Tibial nerve (tissue), 4 donors: ENCODE measurements around the gene SNX9. TPM values are rescaled to one million over a fixed set of nuclear protein-coding genes. Genes with fewer than 3 reads are reported as not detected.

Experiments used
- DNase-seq, 2 donors: peaks; one replicate each; pipeline ENCODE4 v3.0.0-alpha.2; 2019; ENCODE audit warnings: low spot score in 2 of 2
- H3K27ac ChIP-seq, 4 donors: fragments of 200-600 bp; sonication (generic) in 3 of 4; one replicate each; pipeline ENCODE4 v1.5.1; 2017 to 2019; ENCODE audit warnings: mild to moderate bottlenecking in 1 of 4
- H3K27me3 ChIP-seq, 2 donors: fragments of 200-600 bp; sonication (generic) in 1 of 2; one replicate each; pipeline versions ENCODE4 v1.5.1 to v1.6.0; 2017 to 2019
- H3K36me3 ChIP-seq, 3 donors: fragments of 200-600 bp; sonication (generic); one replicate each; pipeline ENCODE4 v1.5.1; 2018 to 2019
- H3K4me1 ChIP-seq, 4 donors: fragments of 200-600 bp; sonication (generic) in 3 of 4; one replicate each; pipeline ENCODE4 v1.5.1; 2017 to 2019
- H3K4me3 ChIP-seq, 4 donors: fragments of 200-600 bp; sonication (generic) in 3 of 4; one replicate each; pipeline ENCODE4 v1.5.1; 2017 to 2019; ENCODE audit warnings: mild to moderate bottlenecking in 1 of 4, moderate library complexity in 1 of 4
- H3K9me3 ChIP-seq, 4 donors: fragments of 200-600 bp; sonication (generic) in 3 of 4; one replicate each; pipeline ENCODE4 v1.5.1; 2017 to 2019
- CTCF ChIP-seq, 5 experiments: fragments of 200-600 bp in 3 of 5; fragments of 450-650 bp in 2 of 5; sonication (generic) in 3 of 5; IDR thresholded peaks; one replicate each; pipeline ENCODE4 v1.5.1; 2016 to 2019; ENCODE audit warnings: antibody characterized with exemption in 5 of 5, mild to moderate bottlenecking in 3 of 5, moderate library complexity in 2 of 5
- EP300 ChIP-seq, 2 donors: sonication (generic); formaldehyde crosslinking; IDR thresholded peaks; one replicate each; pipeline ENCODE4 v1.6.1; 2017; ENCODE audit warnings: antibody characterized with exemption in 2 of 2, mild to moderate bottlenecking in 1 of 2
- POLR2A ChIP-seq, 2 donors: fragments of 450-650 bp; IDR thresholded peaks; one replicate each; pipeline ENCODE4 v1.6.1; 2017; ENCODE audit warnings: antibody characterized with exemption in 2 of 2, mild to moderate bottlenecking in 2 of 2, moderate library complexity in 2 of 2
- WGBS, 2 donors: methylation state at CpG; one replicate each; pipeline ENCODE4 v1.1.5; 2018; 5-methylcytosine and 5-hydroxymethylcytosine counted together
- total RNA-seq, 4 donors: library from RNA; depleted of rRNA; stranded (reverse); fragments of >200 nt; gene quantifications; one replicate each; pipeline ENCODE4 v1.1.0, GENCODE V29; 2016

The SNX9 gene
- total RNA-seq, 4 donors from 2014 or later: 61.2 to 69.2 (median 63.9) TPM

DNA sequence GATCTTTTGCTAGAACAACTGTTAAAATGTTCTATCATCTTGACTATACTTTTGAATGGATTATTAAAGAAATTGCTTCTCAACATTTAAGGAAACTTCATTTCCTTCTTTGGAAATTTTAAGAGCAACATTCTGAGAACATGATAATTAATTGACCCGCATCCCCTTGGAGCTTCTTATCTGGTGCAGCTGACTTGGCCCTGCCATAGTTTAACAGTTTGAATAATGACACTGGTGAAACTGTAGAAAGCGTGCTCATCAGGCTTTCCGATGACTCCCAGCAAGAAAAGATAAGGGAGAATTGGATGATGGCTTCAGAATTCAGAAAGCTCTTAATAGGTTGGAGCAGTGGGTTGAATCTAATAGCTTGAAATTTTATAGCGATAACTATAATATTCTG is 38.1 kb downstream of the SNX9 start:
- no peaks in the 10 kb centered on the region for H3K27me3 ChIP-seq
- no peaks in the 10 kb centered on the region for H3K36me3 ChIP-seq
- peaks cover 0 to 49% (median 18%) of the 10 kb centered on the region in 4 donors for H3K4me1 ChIP-seq
- no peak overlapping the region for H3K4me3 ChIP-seq
- H3K27ac ChIP-seq: no peak overlapping the region
- DNase-seq: no peak
- H3K9me3 ChIP-seq: no peaks in the 10 kb centered on the region
- TF ChIP-seq CTCF (IDR thresholded peaks at IDR 0.05) (no peak), EP300 (IDR thresholded peaks at IDR 0.05) (no peak), POLR2A (IDR thresholded peaks at IDR 0.05) (no peak)
- WGBS, 2 donors: 85% methylated on average over 4 of the region's 4 CpGs

DNA sequence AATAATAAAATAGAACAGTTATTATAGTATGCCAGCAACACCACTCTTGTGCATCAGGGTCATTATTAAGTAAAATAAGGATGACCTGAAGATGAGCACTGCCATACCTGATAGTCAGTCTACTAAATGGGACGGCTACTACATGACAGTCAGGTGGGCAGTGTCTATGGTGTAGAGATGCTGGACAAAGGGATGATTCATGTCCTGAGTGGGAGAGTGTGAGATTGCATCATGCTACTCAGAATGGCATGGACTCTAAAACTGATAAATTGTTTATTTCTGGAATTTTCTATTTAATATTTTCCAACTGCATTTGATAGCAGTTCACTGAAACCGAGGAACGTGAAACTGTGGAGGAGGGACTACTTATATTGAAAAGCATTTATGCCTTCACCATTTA is 38.8 kb downstream of the SNX9 start:
- Histone ChIP-seq H3K27ac (no peak overlapping the region), H3K4me3 (no peak overlapping the region), H3K4me1 (peaks cover 0 to 48% (median 21%) of the 10 kb centered on the region in 4 donors), H3K9me3 (no peaks in the 10 kb centered on the region), H3K27me3 (no peaks in the 10 kb centered on the region), H3K36me3 (no peaks in the 10 kb centered on the region)
- WGBS, 2 donors: 48 to 57% methylated on average over 3 of the region's 3 CpGs
- DNase-seq: no peak
- TF ChIP-seq CTCF (IDR thresholded peaks at IDR 0.05) (no peak), POLR2A (IDR thresholded peaks at IDR 0.05) (no peak), EP300 (IDR thresholded peaks at IDR 0.05) (no peak)

DNA sequence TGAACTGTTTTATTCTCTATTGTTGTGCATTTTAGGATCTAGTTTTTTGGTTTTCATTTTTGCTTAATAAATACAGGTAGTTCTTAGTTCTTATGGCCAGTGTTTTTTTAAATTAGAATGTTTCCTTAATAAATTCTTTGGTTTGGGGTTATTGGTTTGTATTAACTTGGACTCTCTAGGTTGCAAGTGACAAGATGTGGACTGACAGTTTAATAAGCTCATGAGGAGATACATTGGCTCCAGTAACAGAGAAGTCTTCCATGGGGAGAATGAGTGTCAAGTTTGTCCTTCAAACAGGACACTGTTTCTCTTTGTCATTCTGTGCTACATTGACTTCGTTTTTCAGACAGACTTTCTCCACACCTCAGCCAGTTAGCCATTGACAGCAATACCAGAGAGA is 39.7 kb downstream of the SNX9 start:
- 48 to 67% methylated on average over 1 of the region's 1 CpG for WGBS, 2 donors
- H3K36me3 ChIP-seq: no peaks in the 10 kb centered on the region
- DNase-seq: no peak
- TF ChIP-seq POLR2A (IDR thresholded peaks at IDR 0.05) (no peak), EP300 (IDR thresholded peaks at IDR 0.05) (no peak), CTCF (IDR thresholded peaks at IDR 0.05) (no peak)
- no peak overlapping the region for H3K4me3 ChIP-seq
- H3K27me3 ChIP-seq: no peaks in the 10 kb centered on the region
- no peak overlapping the region for H3K27ac ChIP-seq
- H3K4me1 ChIP-seq: peaks cover 0 to 54% (median 22%) of the 10 kb centered on the region in 4 donors
- H3K9me3 ChIP-seq: no peaks in the 10 kb centered on the region

- Histone ChIP-seq H3K27me3 (no peaks in the 10 kb centered on the region), H3K9me3 (no peaks in the 10 kb centered on the region)
- DNase-seq: no peak
Measured at GRCh38 chr6:157864185-157864761, 41.2 kb downstream of the SNX9 start.

More at GRCh38 chr6:157864185-157864761, 41.2 kb downstream of the SNX9 start:
- Histone ChIP-seq H3K36me3 (peaks cover 0 to 8% (median 0%) of the 10 kb centered on the region in 3 donors), H3K27ac (no peak overlapping the region), H3K4me3 (no peak overlapping the region), H3K4me1 (peaks cover 3 to 64% (median 22%) of the 10 kb centered on the region in 4 donors)
- TF ChIP-seq CTCF (IDR thresholded peaks at IDR 0.05) (no peak), POLR2A (IDR thresholded peaks at IDR 0.05) (no peak), EP300 (IDR thresholded peaks at IDR 0.05) (no peak)
- WGBS, 2 donors: 97 to 99% methylated on average over 11 of the region's 11 CpGs
